Stimulated activated CD4-positive, alpha-beta T cell treated with anti-CD3 and anti-CD28 coated beads, Interleukin-4, amount 100 ng/mL, for 48 hours (primary cell): ENCODE results near the gene CALB2.
A peak's percentile ranks its signal among the peaks of the same experiment; 100 is the strongest.
"Not testable (repeated sequence)": the region's sequence is repeated elsewhere in the genome, so short reads cannot be mapped to it uniquely, and the experiment has no call there.

ENCODE experiments used
- DNase-seq, 2 donors: peaks; one replicate each; pipeline ENCODE4 v3.0.0-alpha.2; 2020; ENCODE audit warnings: low read depth in 2 of 2

The CALB2 gene

DNA sequence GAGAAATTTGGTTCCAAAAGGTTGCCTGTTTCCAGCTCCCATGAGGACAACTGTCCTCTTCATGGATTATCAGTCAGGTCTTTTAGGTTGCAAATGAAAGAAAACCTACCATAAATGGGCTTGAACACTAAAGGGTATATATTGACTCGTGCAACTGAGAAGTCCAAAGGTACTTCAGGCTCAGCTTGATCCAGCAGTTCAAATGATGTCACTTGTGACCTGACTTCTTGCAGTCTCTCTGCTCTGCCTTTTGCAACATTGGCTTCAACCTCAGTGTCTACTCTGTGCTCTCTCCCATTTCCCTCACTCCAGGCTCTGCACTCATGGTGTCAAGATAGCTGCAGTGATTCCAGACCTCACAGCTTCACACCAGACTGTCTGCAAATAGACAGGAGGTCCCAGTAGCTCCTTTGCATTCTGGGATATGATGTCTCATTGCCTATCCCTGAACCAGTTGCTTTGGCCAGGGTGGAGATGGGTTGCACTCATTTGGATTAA lies 5.5 kb upstream of the CALB2 start:
- no peak for DNase-seq

DNA sequence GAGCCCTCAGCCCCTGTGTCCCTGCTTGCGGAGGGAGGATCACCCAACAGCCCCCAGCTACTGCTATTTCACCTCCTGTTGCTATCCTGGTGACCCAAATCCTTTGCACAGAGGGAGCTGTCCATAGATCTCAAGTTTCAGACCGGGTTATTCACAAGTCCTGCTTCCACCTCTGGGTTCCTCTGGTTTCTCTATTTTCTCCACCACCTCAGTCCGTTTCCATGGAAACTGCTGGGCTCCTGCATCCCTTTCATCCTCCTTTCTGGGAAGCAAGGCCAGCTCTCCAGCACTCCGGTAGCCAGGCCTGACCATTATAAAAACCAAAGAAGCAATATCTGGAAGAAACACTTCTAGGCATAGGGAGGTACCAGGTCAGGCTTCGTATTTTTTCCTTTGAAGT lies 4.8 kb upstream of the CALB2 start:
- no peak for DNase-seq

DNA sequence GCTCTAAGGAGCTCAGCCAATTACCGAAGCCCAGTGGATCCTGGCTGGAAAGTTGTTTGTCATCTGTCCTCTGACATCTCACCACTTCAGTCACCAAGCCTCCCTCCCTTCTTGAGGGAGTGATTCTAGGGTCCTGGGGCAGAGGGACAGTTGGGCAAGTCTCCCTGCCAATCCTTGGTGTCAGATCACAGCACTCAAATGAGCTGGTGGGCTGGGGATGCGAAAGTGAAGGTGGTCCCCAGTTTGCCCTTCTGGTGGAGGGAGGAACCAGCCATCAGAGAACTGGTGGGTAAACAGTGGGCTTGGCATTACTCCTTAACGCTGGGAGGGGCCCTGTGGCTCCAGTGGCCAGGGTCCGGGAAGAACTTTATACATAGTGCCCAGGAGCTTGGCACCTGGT lies 4.4 kb upstream of the CALB2 start:
- DNase-seq = no peak

DNA sequence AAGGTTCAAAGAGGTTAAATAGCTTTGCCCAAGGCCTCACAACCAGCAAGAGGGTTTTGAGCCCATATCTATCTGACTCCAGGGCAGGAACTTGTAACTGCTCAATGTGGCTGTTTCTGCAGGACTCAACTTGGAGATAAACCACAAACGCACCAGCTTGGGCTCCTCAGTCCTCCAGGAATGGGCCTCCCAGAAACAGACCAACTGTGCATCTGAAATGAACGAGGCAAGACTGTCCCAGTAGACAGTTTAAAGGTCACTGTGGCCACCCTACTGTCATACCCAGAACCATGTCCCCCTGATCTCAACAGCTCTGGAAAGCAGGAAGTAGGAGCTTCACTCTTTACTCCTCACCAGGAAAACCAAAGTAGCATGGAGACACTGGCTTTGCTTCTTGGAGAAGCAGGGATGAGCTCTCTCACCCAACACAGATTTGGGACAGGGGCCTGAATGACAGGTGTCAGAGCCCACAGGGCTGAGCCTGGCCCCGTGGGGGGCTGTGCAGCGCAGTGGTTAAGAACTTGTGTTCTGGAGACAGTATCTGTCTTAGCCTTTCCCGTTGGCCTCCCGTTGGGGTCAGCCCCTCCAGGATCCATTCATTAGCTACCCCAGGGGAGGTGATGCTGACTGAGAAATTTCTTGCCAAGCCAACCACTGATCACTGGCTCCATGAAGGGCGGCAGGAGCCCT lies 2.3 kb upstream of the CALB2 start:
- DNase-seq = no peak

DNA sequence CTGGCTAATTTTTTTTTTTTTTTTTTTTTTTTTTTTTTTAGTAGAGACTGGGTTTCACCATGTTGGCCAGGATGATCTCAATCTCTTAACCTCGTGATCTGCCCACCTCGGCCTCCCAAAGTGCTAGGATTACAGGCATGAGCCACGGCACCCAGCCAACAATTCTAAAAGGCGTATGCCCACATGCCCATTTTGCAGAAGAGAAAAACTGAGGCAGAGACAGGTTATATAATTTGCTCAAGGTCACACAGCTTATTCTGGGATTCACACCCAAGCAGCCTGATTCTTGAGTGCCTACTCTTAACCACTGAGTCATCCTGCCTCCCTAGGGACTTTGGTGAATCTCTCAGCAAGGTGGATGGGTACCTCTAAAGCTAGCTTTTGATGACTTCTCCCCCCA lies 1.6 kb upstream of the CALB2 start:
- DNase-seq = not testable (repeated sequence)

DNA sequence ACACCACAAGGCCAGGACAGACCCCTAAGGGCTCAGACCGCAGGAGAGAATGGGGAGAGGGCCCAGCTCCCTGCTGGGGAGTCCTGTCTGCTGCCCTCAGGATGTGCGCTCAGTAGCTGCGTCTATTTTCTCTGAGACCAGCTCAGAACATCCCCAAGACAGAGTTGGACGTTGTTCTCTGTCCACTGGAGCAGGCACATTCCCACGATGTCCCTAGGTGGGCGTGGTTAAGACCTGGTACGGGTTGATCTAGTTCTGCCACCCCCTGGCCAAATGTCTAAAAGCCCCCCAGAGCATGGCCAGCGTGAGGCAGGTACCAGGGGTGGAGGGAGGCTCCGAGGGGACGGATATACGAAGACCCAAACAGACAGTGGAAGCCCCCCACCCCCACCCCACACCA lies 842 bp upstream of the CALB2 start:
- no peak for DNase-seq

DNA sequence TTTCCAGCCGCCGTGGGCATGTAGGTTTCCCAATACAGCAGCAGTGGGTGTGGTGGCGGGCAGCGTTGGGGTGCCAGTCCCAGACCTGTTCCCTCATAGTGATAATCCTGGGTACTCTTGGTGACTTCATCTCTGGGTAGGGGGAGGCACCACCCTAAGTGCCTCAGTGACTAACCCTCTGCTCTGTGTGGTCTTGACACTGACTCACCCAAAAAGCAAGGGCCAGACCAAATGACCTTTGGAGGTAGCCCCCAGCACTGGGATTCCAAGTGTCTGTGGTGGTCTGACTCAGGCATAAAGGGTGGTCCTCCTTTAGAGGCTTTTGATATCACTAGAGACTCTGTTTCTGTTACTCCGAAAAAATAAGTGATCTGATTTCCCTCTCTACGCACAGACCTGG lies 908 bp downstream of the CALB2 start:
- no peak for DNase-seq

DNA sequence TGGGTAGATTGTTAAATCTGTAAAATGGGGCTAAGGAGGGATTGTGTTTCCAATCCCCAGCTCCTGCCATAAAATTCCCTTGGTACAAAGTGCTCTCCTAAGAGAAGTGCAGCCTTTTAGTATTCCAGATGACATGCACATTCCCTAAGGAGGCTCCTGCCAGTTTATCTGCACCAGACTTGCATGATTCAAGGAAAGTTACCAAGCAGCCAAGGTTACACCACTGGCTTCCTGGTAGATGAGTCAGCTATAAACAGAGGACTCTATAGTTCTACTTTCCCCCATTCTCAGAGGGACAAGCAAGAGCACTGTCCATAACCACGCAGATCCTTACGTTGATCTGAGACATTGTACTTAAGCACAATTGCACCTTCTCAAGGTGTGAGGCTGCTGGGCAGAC lies 1.9 kb downstream of the CALB2 start:
- no peak for DNase-seq

DNA sequence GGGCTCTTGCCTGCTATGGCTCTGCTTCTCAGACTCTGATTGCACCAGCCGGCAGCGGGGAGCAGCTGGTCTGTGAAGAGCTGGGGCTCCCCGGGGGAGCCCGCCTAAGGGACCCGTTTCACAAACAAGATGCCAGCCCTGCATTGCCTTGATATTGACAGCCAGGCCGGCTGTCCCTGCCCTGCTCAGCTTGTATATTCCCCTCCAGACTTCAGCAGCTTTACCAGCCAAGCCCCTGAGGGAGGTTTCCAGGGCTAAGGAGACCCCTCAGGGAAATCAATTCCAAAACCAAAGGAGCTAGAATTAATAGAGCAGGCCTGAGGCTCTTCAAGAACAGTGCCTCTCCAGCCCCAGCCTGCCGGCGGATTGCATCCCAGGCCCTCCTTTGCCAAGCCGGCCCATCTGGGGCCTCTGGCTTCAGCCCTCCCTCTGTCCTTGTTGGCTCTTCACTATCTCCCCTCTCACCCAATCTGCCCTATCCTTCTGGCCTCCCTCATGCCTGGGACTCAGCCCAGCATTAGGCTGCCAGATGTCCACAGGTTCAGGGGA lies 5.7 kb downstream of the CALB2 start:
- no peak for DNase-seq

DNA sequence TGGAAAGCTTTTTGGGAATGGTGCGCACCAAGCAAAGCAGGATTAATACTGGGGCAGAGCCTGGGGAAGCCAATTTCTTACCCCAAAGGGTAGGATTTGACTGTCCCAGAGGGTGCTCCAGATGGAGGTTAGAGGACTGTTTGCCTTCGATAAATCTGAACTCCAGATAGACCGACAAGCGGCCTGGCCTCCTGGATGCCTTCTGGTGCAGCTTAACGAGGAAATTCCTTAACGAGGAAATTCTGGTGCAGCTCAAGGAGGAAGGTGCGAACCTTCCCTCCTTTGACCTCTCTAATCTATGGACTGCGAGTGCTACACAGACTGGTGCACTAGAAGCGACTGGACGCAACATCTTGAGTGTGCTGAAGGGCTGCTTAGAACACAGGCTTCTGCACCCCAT lies 6.5 kb downstream of the CALB2 start:
- no peak for DNase-seq

DNA sequence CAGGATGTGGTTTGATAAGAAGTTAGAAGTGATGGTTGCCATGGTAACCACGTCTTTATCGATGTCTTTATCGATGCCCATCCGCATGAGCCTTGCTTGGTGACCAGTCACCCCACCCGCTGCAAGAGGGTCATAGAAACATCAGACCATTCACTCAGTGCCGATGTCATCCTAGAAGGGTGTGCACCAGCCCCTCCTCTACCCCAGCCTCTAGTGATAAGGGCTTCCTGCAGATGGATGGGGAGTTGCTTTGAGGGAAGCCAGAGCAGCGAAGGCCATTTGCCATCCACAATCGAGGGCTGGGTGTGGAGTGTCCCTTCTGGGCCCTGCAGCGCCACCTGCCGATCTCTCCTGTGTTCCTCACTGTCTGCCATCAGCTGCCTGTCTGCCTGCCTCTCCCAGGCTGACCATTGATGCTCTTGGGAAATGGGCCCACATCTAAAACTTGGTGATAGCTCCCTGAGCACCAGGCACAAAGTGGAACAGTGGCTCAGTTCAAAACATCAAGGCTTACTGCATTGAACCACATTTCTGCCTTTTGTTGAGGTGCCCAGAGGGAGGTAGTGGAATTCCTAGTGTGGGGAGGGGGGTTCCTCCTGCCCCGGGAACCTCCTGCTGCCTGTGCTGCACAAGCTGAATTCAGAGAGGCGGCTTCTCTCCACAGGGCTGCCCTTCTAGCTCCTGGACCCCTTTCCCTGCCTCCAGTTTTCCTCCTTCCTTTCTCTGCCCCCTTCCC lies 8.9 kb downstream of the CALB2 start:
- DNase-seq = peak; percentile 18 to 51

DNA sequence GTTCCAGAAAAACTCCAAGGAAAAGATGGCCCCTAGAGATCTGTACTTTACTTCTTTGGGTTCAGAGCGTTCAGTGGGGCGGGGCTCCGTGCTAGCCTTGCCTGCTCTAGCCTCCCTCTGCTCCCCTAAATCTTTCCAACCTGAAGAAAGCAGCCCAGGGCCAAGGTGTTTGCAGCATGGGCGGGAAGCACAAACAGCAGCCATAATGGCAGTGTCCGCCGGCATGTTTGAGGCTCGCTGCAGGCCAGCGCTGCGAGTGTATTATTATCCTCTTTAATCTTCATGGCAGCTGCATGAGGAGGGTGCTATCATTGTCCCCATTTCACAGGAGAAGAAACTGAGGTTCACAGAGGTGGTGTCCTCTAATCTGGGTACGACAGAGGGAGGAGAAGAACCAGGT lies 10.4 kb downstream of the CALB2 start:
- DNase-seq = no peak

DNA sequence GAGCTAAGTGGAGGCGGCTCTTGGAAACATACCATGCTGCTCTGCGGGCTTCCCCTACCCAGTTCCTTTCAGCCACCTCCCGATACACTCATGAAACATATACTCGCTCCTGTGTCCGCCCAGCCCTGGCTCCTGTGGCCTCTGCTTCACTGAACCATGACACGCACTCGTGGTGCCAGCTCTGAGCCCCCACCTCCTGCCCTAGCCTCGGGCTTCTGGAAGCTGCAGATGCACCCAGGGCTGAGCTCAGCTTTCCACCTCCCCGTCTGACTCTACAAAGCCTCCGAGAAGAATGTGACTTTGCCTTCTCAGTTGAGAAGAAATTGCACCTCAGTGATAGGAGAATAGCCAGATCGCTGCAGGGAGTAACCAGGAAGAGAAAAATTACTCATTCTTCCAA lies 11.0 kb downstream of the CALB2 start:
- DNase-seq = no peak

DNA sequence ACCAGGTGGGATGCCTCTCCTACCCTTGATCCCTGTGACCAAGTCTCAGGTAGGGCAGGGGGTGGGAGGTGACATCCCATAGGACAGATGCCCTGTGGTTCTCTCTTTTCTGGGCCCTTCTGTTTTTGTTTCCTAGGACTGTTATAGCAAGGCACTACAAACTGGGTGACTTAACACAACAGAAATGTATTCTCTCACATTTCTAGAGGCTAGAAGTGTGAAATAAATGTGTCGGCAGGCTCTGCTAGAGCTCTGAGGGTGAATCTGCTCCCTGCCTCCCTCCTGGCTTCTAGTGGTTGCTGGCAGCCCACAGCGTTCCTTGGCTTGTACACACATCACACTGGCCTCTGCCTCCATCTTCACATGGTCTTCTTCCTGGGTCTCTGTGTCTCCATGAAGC lies 12.7 kb downstream of the CALB2 start:
- no peak for DNase-seq

DNA sequence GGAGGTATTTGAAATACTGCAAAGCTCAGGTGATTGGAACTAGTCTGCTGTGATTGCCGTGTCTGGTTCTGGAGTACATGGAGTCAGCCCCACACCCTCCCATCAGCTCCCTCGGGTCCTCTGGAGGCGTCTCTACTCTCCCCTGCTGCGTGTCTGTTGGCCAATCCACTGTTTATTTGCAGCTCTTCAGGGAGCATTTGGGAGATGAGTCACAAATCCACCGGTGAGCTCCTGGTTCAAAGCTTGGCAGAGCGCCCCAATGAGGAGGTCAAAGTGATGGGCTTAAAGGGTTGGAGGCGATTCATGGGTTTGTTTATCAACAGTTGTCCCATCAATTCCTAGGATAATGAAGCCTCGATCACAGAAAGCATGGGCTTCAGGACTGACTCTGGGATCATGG lies 14.6 kb downstream of the CALB2 start:
- DNase-seq = no peak

DNA sequence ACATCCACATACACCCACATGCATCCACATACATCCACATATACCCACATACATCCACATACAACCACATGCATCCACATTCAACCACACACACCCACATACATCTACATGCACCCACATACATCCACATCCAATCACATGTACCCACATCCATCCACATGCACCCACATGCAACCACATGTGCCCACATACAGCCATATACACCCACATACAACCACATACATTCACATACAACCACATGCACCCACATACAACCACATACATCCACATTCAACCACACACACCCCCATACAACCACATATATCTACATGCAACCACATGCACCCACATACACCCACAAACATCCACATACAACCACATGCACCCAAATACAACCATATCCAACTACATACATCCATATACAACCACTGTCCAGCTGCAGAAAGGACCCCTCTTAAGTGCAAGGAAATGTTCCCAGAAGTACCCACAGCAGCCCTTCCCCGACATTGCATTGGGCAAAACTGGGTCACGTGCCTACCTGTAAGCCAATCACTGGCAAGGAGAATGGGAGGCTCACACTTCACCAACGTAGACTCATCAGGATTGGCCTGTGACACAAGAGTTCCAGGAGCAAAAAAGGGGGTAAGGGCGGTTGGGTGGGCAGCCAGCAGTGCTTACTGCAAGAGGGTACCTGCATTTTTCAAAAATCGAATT lies 18.1 kb downstream of the CALB2 start:
- DNase-seq = no peak

DNA sequence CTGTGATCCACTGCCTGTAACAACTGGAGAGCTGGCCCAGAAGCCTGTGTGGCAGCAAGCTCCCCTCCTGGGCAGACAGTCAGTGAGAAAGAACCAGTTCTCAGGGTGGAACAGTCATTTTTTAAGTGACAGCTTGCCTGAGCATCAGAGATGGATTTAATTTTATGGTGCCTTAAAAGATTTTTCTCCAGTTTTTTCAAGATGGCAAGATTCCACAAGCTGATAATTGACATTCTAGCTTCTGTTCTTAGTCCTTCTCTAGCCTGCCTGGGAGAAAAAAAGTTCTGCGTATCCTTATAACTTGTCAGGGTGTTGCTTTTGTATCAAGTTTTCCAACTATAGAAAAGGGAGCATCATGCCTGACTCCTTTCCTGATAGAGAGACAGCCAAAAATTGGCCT lies 21.2 kb downstream of the CALB2 start:
- DNase-seq = no peak

DNA sequence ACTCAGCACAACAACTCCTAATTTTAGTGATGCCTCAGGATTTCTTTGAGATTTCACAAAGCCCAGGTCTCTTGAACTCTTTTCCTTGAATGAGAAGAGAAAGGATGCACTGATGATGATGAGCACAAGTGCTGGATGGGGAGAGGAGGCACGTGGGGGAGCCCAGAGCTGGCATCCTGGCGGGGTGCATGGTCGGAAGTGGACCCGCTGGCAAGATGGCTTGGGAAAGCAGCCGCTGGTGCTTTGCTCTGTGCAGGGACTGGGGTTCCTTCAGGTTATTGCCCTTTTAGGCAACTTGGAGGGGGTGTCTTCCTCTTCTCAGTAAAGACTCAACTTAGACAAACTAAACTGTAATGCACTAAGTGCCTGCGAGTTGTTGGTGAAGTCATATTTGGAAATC lies 22.3 kb downstream of the CALB2 start:
- DNase-seq = no peak

DNA sequence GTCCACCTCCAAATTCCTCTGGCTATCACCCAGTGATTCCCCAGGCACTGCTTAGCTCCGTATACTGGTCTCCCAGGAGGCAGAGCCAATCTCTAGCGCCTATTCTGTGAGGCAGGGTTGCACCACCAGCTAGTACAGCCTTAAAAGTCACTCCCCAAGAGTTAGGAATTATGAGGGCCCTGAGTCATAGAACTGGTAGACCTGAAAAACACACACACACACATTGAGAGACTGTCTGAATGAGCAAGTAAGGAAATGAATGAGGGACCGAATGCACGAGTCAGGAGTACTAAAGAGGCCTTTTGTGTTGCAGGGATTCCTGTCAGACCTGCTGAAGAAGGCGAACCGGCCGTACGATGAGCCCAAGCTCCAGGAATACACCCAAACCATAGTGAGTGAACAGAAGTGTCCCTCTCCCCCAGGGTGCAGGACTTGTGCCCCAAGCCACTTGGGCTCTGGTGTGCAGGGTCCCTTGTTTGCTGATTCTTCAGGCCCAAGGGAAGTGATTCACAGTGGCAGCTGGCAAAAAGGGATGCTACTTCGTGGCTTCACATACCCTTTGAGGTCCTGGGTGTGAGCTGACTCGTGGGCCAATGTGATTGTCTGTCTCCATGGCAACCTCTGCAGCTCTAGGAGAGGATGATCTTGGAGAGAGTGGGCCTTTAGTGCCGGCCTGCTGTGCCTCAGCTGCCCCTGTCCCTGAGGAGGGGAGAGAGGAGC lies 24.7 kb downstream of the CALB2 start:
- DNase-seq = no peak

DNA sequence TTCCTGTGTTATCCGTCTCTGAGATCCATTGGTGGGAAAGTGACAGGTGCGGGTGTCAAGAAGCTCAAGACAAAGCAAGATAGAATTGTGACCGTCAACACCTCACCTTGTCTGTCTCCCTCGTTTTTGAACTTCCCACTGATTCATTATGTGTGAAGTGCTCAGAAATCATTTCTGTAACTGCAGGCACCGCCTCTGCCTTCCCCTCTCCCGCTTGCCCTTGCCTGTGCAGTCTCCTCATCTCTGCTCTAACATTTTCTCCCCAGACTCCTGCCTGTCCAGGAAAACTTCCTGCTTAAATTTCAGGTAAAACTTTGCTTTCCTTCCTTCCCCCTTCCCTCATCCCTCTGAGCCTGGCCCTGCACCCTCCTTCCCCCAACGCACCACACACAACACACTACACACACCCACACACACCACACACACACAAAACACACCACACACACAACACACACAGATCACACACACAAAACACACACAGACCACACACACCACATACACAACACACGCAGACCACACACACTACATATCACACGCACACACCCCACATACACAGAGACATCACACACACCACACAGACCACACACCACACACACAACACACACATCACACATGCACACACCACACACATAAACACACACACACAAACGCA lies 25.7 kb downstream of the CALB2 start:
- DNase-seq = no peak

DNA sequence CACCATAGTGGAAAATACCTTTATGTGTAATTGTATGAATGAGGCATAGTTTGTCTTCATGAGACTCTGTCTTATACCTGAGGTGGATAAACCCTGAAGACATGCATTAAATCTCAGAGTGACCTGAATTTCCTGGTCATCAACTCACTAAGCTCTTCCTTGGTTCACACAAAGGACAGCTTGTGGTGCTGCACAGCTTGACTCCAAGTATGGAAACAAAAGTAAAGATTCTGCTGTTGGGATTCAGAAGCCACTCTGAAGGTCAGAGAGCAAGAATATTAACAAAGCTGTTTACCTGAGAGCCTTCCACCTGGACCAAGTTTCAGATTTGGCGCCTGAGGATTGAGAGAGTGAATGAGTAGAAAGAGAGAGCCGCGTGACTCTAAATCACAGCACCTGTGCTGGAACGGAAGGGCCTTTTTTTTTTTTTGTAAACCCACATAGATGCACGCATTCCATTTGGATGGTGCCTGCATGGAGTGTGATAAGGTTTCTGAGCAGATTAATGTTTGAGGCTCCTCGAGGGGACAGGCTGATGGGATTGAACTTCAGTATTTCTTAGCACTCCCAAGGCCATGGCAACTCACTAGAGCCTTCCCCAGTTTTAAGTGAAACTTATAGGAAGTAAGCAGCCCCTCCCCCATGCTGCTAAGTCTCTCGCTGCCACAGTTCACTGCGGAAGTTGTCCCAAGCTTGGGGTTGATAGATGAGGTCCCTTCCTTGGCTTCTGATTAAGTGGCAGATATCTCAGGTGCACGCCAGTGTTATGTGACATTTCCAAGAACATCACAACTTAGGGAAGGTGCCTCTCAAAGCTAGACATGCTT lies 28.7 kb downstream of the CALB2 start:
- DNase-seq = no peak
